Neural crest cell (in vitro differentiated cells): ENCODE data around the gene MYMK. TPM values are rescaled to one million over a fixed set of nuclear protein-coding genes. Genes with fewer than 3 reads are reported as not detected.

ENCODE experiments used
- DNase-seq: peaks from one replicate; pipeline ENCODE4 v3.0.0; 2021; ENCODE audit warnings: low read depth, mixed read lengths, low spot score
- H3K27ac Mint-ChIP-seq: one replicate; pipeline ENCODE4 v1.8.0; 2021; ENCODE audit warnings: mild to moderate bottlenecking, mixed read lengths; ENCODE audit not compliant: unreplicated experiment
- H3K27me3 Mint-ChIP-seq: 2 replicates; pipeline ENCODE4 v1.8.0; 2021; ENCODE audit warnings: low read depth, mild to moderate bottlenecking, mixed read lengths
- H3K36me3 Mint-ChIP-seq: 2 replicates; pipeline ENCODE4 v1.8.0; 2021; ENCODE audit warnings: low read depth, mild to moderate bottlenecking, mixed read lengths
- H3K4me1 Mint-ChIP-seq: 2 replicates; pipeline ENCODE4 v1.8.0; 2021; ENCODE audit warnings: mixed read lengths
- H3K4me3 Mint-ChIP-seq: one replicate; pipeline ENCODE4 v1.8.0; 2021; ENCODE audit warnings: mild to moderate bottlenecking, mixed read lengths
- H3K9me3 Mint-ChIP-seq: 2 replicates; pipeline ENCODE4 v1.8.0; 2021; ENCODE audit warnings: mixed read lengths
- total RNA-seq: library from RNA; stranded (reverse); gene quantifications from 2 replicates; pipeline ENCODE4 v1.2.1, GENCODE V29; 2021
- TF ChIP-seq, protein P1 (sequence below): fragments of 200-600 bp; sonication (generic); conservative IDR thresholded peaks from 2 replicates; pipeline ENCODE4 v1.5.0; 2021; ENCODE audit warnings: antibody characterized with exemption, mild to moderate bottlenecking

The MYMK gene
- total RNA-seq, 1 donor from 2014 or later = not detected

DNA sequence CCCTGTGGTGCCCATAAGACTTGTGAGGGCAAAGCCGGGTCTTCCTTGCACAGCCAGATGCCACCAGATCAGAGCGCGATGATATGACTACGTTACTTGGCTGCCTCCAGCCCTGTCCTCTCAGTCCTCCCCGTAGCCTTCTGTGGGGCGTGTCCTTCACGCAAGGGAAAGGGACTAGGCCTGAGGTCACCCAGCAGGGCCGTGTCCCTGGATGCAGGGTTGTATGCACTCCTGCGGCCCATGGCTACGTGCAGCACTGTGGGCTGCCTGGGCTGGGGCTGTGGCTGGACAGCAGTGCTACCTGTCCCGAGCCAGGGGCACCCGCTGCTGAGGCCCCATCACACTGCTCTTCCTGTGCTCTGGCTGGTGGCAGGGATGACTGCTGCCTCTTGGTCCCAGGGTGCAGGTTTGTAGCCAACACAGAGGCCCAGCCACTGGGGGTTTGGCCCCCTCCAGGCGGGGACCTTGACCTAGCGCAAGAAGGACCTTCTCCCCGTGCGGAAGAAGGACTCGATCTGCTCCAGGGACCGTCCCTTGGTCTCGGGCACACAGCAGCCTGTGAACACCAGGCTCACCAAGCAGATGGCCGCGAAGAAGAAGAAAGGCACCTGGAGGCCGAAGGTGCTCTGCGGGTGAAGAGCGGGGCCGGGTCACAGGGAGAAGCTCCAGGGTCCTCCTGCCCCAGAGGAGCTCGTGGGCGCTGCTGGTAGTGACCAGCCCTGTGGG is 53.0 kb downstream of the MYMK start:
- Mint-ChIP-seq H3K4me3 (peak overlapping the region; percentile 61), H3K27me3 (peaks cover 2% of the 10 kb centered on the region), H3K4me1 (no peaks in the 10 kb centered on the region), H3K27ac (no peak overlapping the region), H3K36me3 (no peaks in the 10 kb centered on the region), H3K9me3 (no peaks in the 10 kb centered on the region)
- TF ChIP-seq, protein P1, sequence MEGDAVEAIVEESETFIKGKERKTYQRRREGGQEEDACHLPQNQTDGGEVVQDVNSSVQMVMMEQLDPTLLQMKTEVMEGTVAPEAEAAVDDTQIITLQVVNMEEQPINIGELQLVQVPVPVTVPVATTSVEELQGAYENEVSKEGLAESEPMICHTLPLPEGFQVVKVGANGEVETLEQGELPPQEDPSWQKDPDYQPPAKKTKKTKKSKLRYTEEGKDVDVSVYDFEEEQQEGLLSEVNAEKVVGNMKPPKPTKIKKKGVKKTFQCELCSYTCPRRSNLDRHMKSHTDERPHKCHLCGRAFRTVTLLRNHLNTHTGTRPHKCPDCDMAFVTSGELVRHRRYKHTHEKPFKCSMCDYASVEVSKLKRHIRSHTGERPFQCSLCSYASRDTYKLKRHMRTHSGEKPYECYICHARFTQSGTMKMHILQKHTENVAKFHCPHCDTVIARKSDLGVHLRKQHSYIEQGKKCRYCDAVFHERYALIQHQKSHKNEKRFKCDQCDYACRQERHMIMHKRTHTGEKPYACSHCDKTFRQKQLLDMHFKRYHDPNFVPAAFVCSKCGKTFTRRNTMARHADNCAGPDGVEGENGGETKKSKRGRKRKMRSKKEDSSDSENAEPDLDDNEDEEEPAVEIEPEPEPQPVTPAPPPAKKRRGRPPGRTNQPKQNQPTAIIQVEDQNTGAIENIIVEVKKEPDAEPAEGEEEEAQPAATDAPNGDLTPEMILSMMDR = no peak
- no peak for DNase-seq

DNA sequence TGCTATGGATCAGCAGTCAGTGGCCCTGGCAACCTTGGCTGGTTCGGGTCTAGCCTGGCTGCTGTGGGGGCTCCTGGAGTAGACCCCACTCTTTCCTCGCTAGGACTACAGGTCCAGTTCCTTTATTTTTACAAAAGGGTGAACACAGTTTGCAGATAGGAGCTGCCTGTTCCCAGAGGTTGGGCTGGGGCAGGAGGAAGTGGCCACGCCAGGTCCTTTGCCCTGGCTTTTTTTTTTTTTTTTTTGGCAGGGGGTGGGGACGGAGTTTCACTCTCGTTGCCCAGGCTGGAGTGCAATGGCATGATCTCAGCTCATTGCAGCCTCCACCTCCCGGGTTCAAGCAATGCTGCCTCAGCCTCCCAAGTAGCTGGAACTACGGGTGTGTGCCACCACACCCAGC is 53.8 kb downstream of the MYMK start:
- no peaks in the 10 kb centered on the region for H3K36me3 Mint-ChIP-seq
- H3K4me3 Mint-ChIP-seq = peak overlapping the region; percentile 83
- no peak overlapping the region for H3K27ac Mint-ChIP-seq
- TF ChIP-seq, protein P1 = no peak
- no peak for DNase-seq
- no peaks in the 10 kb centered on the region for H3K9me3 Mint-ChIP-seq
- peaks cover 2% of the 10 kb centered on the region for H3K27me3 Mint-ChIP-seq
- no peaks in the 10 kb centered on the region for H3K4me1 Mint-ChIP-seq

DNA sequence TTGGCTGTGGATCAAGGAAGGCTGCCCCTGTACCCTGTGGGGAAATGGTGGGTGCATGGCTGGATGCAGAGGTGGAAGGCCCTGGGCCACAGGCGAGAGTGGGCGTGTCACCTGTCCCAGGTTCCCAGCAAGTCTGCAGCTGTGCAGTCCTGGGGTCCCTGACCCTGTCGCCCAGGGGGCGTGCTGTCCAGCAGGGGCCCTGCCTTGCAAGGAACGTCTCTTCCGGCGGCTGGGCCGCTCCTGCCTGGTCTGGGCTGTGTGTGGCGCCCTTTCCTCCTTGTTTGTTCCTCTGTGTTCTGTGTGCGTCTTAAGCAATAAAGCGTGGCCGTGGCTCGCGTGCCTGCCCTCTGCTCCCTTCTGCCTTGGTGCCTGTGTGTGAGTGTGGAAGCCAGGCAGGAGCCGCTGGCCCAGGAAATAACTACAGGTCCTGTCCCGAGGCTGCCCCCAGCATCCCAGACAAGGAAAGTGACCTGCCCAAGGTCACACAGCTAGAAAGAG is 54.3 kb downstream of the MYMK start:
- DNase-seq = no peak
- Mint-ChIP-seq H3K27ac (no peak overlapping the region), H3K27me3 (peaks cover 2% of the 10 kb centered on the region), H3K4me1 (no peaks in the 10 kb centered on the region), H3K36me3 (no peaks in the 10 kb centered on the region), H3K4me3 (peak overlapping the region; percentile 83), H3K9me3 (no peaks in the 10 kb centered on the region)
- TF ChIP-seq, protein P1 = no peak

DNA sequence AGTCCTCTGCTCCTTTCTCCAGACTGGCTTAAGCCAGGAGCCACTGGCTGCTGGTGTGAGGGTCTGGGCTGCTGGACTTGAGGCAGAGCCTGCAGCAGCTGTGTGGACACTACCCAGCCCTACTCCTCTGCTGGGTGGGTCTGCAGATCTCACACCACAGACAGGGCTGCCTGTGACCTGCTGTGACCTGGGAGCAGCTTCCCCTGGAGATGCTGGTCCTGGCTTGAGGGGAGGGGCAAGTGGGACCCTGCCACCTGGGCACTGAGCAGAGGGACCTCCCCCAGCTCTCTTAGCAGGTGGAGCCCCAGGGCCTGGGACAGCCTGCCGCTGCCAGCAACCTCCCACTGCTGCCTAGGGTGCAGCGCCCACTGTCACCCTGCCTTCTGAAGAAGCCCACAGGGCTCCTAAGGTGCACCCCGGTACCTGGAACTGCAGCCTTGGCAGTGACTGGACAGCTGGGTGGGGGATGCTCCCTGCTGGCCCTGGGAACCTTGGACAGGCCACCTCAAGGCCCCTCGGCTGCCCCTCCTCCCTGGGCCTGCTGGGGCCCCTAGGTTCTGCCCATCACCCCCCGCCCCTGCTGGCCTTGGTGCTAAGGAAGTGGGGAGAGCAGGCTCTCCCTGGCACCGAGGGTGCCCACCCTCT is 55.9 kb downstream of the MYMK start:
- H3K36me3 Mint-ChIP-seq = no peaks in the 10 kb centered on the region
- TF ChIP-seq, protein P1 = no peak
- peaks cover 2% of the 10 kb centered on the region for H3K27me3 Mint-ChIP-seq

DNA sequence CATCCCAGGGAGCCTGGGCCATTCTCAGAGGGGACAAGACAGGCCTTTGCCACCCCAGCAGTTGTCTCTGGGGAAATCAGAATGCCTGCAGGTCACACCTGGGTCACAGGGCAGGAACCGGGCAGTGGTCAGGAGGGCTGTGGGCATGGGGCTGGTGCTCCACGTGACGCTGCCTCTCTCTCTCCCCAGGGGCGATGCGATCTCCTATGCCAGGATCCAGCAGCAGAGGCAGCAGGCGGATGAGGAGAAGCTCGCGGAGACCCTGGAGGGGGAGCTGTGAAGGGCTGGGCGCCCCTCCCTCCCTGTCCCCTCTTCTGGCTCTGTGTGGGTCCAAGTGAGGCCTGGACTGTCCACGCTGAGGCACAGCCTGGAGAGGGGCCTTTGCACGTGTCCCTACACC is 56.4 kb downstream of the MYMK start:
- Mint-ChIP-seq H3K27ac (no peak overlapping the region), H3K4me3 (no peak overlapping the region), H3K36me3 (no peaks in the 10 kb centered on the region), H3K4me1 (no peaks in the 10 kb centered on the region), H3K9me3 (no peaks in the 10 kb centered on the region), H3K27me3 (peaks cover 2% of the 10 kb centered on the region)
- no peak for DNase-seq
- TF ChIP-seq, protein P1 = no peak

More for the DNA sequence above, 55.9 kb downstream of the MYMK start:
- Mint-ChIP-seq H3K9me3 (no peaks in the 10 kb centered on the region), H3K4me1 (no peaks in the 10 kb centered on the region), H3K27ac (no peak overlapping the region), H3K4me3 (no peak overlapping the region)
- no peak for DNase-seq
